Measurements from ENCODE around the gene NCKAP1.
A peak's percentile ranks its signal among the peaks of the same experiment; 100 is the strongest.
"Not testable (repeated sequence)": the region's sequence is repeated elsewhere in the genome, so short reads cannot be mapped to it uniquely, and the experiment has no call there.

The NCKAP1 gene

DNA sequence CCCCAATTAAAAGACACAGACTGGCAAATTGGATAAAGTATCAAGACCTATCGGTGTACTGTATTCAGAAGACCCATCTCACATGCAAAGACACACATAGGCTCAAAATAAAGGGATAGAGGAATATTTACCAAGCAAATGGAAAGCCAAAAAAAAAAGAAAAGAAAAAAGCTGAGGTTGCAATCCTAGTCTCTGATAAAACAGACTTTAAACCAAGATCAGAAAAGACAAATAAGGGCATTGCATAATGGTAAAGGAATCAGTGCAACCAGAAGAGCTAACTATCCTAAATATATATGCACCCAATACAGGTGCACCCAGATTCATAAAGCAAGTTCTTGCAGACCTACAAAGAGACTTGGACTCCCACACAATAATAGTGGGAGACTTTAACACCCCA lies 161.6 kb downstream of the NCKAP1 start:
- not testable (repeated sequence) for DNase-seq (ENCODE audit: low spot score)

DNA sequence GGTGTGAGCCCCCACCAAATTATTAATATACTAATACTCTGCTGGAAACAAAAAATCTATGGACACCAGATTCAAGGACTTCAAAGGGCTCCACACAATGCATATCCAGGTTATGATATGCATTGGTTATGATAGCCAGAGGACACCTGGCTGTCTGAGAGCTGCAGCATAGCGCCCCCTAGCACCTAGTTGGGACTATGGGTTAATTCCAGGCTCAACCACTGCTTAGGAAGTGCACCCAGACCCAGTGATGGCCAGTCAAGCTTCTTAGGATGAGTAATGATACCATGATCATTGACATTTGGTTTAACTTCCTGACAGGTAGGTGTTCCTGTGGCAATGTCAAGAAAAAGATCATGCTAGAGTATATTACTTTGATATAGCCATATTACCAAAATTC lies 168.0 kb downstream of the NCKAP1 start:
- DNase-seq (ENCODE audit: low spot score) = peak; percentile 6

DNA sequence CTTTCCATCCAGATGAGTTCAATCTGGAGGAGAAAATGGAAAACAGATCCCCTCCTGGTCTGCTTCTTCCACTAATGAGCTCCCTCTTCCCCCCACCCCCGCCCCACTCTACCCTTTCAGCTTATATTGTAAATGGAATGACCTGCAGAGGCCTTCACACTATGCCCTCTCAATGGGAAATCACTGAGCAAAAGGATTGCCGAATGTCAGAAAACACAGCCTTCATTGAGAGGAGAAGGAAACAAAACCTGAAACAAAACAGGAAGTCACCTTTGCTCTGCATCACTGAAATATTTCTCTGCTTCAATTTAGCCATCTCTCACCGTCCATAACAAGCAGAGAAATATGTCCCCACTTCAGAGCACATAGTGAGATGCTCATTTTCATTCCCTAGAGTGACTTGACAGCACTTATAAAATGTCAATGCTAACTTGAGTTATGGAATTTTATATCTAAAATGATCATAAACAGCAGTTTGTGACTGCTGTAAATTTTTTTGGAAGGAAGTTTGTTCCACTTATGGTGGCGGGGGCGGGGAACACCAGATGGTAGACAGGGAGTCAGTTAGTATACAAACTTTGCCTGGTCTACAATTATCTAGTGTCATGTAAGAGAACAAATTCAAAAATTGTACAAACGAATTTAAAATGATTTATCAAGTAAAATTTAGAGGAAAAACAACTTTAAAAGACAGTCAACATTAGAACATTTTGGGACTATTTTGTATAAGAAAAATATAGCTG lies 170.0 kb downstream of the NCKAP1 start:
- DNase-seq (ENCODE audit: low spot score) = no peak

DNA sequence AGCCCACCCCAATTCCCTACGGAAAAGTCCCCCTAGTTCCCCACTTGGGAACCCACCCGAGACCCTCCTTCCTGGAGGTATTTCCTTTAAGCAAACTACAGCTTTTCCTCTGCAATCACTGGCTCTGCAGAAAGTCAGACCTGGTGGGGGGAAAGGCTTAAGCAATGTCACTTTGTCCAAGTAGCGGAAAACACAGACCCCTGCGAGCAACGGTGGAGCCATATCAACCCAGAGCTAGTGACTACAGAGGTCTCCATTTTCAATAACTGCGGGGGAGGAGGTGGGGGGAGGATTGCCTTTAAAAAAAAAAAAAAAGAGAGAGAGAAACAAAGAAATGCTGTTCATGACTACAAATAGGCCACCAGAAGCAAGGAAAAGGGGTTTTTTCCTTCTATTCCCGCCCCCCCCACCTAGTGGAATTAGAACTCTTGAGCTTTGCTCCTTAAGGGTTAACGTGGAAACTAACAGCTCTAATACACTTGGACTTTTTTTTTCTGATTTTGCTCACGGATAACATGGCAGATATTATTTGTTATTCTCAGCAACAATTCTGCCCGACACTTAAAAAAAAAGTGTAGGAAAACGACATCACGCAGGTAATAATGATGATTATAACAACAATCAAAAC lies 170.7 kb downstream of the NCKAP1 start:
- DNase-seq (ENCODE audit: low spot score) = no peak

DNA sequence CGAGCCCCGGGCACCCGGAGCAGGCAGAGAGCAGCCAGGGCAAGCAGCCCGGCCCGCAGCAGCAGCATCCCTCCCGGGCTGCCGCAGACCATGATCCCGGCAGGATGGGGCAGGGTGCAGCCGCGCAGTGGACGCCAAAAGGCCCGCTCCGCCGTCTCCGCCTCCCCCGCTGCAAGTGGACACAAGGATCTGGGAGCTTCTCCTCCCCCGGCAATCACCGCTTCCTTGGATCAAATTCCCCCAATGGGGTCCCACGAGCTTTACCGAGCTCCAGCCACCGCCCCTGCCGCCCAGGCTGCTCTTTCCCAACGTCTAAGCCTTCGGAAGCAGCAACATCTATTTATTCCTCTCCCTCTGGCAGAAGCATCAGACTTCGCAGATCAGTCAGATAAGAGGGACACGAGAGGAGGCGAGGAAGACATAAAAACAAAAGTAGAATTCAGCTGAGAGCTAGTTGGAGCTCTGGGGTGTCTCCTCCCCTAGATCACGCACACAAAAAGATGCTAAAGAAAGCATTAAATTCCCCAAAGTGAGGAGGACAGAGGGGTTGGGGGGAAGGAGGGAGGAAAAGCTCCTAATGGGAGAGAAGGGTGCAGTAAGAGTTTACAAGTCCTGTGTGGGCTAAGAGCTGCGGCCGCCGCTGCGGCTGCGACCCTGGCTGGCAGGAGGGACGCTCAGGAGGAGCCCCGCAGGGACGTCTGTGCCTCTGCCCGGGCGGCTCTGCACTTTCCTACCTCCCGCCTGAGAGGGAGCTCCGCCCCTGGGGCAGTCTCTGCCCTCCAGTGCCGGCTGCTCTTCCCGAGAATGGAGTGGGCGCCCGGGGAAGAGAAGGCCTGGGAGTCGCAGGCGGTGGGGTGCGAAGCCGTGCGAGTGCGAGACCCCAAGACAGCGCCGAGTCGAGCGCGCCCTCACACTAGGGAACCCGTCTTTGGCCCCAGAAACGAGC lies 171.5 kb downstream of the NCKAP1 start, which contains the start of gene FRZB:
FRZB (minus strand) TSS at position 177 of the 946 bp plus-strand sequence; CDS start at position 92, 85 bp downstream.
- DNase-seq (ENCODE audit: low spot score) = no peak

DNA sequence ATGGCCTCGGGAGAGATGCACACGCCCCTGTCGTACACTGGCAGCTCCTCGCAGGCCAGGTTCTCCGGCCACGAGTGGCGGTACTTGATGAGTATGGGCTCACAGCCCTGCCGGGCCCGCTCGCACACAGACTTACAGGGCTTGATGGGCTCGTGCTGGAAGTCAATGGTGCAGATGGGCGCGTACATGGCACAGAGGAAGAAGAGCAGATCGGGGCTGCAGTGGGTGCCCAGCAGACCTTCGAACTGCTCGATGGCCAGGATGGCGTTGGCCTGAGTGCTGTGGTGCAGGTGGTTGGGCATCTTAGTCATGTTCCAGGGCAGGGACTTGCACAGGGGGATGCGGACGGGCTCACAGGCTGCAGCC lies 172.2 kb downstream of the NCKAP1 start:
- DNase-seq (ENCODE audit: low spot score) = no peak

DNA sequence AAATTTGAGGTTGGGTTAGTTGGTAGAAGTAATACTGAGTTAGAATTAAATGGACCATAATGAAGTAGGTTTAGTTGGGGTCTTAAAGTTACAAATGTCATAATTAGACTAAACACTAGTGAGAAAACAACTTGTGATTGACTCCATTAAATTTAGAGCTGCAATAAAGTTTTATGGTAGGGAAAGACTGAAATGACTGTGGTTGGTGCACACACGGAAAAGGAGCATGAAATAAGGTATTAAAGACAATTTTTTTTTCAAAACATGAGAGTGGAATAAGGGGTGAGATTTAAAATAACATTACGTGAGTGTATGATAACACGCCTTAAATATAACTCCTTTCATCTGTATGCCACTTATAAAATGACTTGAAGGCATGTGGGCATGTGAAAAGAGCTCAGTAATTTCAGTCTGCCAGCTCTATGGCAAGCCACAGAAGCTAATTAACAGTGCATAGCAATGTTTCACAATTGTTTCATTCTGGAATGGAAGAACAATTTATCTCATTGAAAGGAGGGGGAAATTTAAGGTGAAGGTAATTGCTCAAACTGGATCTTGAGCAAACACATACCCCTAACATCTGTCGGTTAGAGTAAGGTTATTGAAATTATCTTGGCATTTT lies 173.2 kb downstream of the NCKAP1 start:
- no peak for DNase-seq (ENCODE audit: low spot score)

DNA sequence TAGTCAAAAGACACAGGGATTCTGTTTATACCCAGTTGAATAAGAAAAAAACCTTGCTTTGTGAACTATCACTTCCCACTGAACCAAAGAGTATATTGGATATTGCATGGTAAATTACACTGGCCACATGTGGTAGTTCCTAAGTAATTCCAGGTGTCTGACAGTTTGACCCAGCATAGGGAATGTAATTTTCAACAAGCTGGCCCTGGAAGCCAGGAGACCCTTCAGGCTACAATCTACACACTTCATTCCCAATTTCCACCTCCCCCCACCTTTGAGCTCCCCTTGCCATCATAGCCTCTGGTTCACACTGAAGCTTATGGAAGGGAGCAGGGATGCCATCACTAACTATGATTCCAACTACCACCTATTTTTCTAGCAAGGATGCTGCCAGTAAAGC lies 174.6 kb downstream of the NCKAP1 start:
- DNase-seq (ENCODE audit: low spot score) = no peak

DNA sequence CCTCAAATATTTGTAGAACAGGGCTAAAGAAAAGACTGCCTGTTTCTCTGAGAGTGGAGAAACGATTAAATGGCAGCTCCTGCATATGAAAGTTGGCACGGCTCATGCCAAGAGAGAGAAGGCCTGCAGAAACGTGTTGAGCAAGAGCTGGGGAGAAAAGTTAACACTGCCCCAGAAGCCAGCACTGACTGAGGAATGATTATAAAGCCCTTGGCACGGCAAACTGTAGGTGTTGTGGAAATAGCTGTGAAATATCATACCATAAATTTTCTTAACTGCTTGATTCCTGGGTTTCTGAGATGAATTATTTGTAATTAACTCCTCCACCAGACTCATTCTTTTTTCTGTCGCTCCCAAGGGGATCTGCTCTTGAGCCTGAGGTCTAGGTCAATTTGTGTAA lies 176.2 kb downstream of the NCKAP1 start:
- no peak for DNase-seq (ENCODE audit: low spot score)

DNA sequence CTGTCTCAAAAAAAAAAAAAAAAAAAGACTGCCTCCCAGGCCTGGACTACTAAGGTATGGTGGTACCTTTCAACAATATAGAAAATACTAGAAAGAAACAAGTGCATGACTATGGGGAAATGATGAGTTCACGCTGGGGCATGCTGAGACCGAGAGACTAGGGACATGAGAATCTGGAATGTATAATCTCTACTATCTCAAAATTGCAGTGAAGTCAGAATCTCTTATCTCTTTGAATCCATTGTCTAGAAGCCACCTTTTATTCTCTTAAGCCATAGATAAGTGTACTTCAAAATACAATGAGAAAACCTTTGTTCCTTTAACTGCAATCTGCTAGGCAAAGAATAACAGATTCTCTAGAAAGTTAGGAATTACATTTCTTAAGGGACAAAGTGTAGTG lies 177.4 kb downstream of the NCKAP1 start:
- DNase-seq (ENCODE audit: low spot score) = no peak

Data from activated CD4-positive, alpha-beta T cell treated with anti-CD3 and anti-CD28 coated beads, Interleukin-2, Interleukin-4, amounts not matched to agents 100 ng/mL and 50 ng/mL, durations not matched to agents 16 hours and 8 hours (primary cell).